DOHH2 (cell line): ENCODE measurements around the gene NEK10.

Source experiments
- H3F3A ChIP-seq: fragments of 200-600 bp; sonication (generic), shearing (Covaris generic); 2 replicates; pipeline ENCODE4 v1.6.0; 2016; ENCODE audit warnings: antibody characterized with exemption, mild to moderate bottlenecking; ENCODE audit not compliant: control insufficient read depth, insufficient read depth
- H3K27ac ChIP-seq: fragments of 200-600 bp; sonication (generic); 2 replicates; pipeline ENCODE4 v1.5.1; 2014; ENCODE audit warnings: low read depth, mild to moderate bottlenecking, low read length, moderate library complexity
- H3K27me3 ChIP-seq: fragments of 200-600 bp; sonication (generic); 2 replicates; pipeline ENCODE4 v1.6.1; 2014; ENCODE audit warnings: mild to moderate bottlenecking, low read length, mixed read lengths; ENCODE audit not compliant: control insufficient read depth
- H3K36me3 ChIP-seq: fragments of 200-600 bp; sonication (generic); 2 replicates; pipeline ENCODE4 v1.6.1; 2014; ENCODE audit warnings: mild to moderate bottlenecking, low read length, moderate library complexity, mixed read lengths; ENCODE audit not compliant: control insufficient read depth
- H3K4me1 ChIP-seq: fragments of 200-600 bp; sonication (generic); 2 replicates; pipeline ENCODE4 v1.6.1; 2014; ENCODE audit warnings: mild to moderate bottlenecking, low read length, mixed read lengths; ENCODE audit not compliant: control insufficient read depth
- H3K4me2 ChIP-seq: fragments of 200-600 bp; sonication (generic); 2 replicates; pipeline ENCODE4 v1.6.0; 2014; ENCODE audit warnings: mild to moderate bottlenecking, low read length, moderate library complexity
- H3K4me3 ChIP-seq: fragments of 200-600 bp; sonication (generic); 2 replicates; pipeline ENCODE4 v1.5.1; 2014; ENCODE audit warnings: mild to moderate bottlenecking, low read length, mixed read lengths
- H3K79me2 ChIP-seq: fragments of 200-600 bp; sonication (generic); 2 replicates; pipeline ENCODE4 v1.6.1; 2014; ENCODE audit warnings: mild to moderate bottlenecking, low read length, mixed read lengths; ENCODE audit not compliant: control insufficient read depth
- H3K9me2 ChIP-seq: fragments of 200-600 bp; sonication (generic); replicated peaks from 2 replicates; pipeline ENCODE4 v1.6.1; 2014; ENCODE audit warnings: mild to moderate bottlenecking, low read length, mixed read lengths; ENCODE audit not compliant: control insufficient read depth
- H3K9me3 ChIP-seq: fragments of 200-600 bp; sonication (generic); 2 replicates; pipeline ENCODE4 v1.6.1; 2014; ENCODE audit warnings: antibody characterized with exemption, low read length, mixed read lengths; ENCODE audit not compliant: control insufficient read depth, insufficient read depth
- H4K20me1 ChIP-seq: fragments of 200-600 bp; sonication (generic); 2 replicates; pipeline ENCODE4 v1.6.0; 2014; ENCODE audit warnings: low read depth, mild to moderate bottlenecking, antibody characterized with exemption, low read length, moderate library complexity; ENCODE audit not compliant: control insufficient read depth, insufficient read depth
- CTCF ChIP-seq: fragments of 200-600 bp; sonication (generic); IDR thresholded peaks from one replicate; pipeline ENCODE4 v1.5.1; 2014; ENCODE audit warnings: antibody characterized with exemption, mild to moderate bottlenecking, low read depth, low read length; ENCODE audit not compliant: poor library complexity, severe bottlenecking
- EZH2phosphoT487 ChIP-seq: fragments of 200-600 bp; sonication (generic); IDR thresholded peaks from 2 replicates; pipeline ENCODE4 v1.6.1; 2017; ENCODE audit warnings: borderline replicate concordance, mild to moderate bottlenecking, antibody characterized with exemption, low read length, moderate library complexity, mixed read lengths

The NEK10 gene

GRCh38 chr3:27201492-27201891 is 167.7 kb downstream of the NEK10 start:
- H3K4me3 ChIP-seq = no peak overlapping the region
- H3K9me3 ChIP-seq = no peaks in the 10 kb centered on the region
- H3K4me1 ChIP-seq = no peaks in the 10 kb centered on the region
- no peaks in the 10 kb centered on the region for H3K27me3 ChIP-seq
- H3K79me2 ChIP-seq = no peaks in the 10 kb centered on the region
- H3K36me3 ChIP-seq = no peaks in the 10 kb centered on the region
- no peaks in the 10 kb centered on the region for H3K9me2 ChIP-seq
- no peaks in the 10 kb centered on the region for H4K20me1 ChIP-seq
- H3K4me2 ChIP-seq = no peak overlapping the region
- H3K27ac ChIP-seq = no peak overlapping the region
- no peak for TF ChIP-seq EZH2phosphoT487
- no peak for TF ChIP-seq CTCF
- no peaks in the 10 kb centered on the region for H3F3A ChIP-seq

GRCh38 chr3:27200721-27201489 is 168.3 kb downstream of the NEK10 start:
- Histone ChIP-seq H3F3A (no peaks in the 10 kb centered on the region), H3K9me3 (no peaks in the 10 kb centered on the region), H3K79me2 (no peaks in the 10 kb centered on the region), H3K27ac (no peak overlapping the region), H3K4me3 (no peak overlapping the region), H4K20me1 (no peaks in the 10 kb centered on the region), H3K4me2 (no peak overlapping the region), H3K4me1 (no peaks in the 10 kb centered on the region), H3K27me3 (no peaks in the 10 kb centered on the region), H3K9me2 (no peaks in the 10 kb centered on the region), H3K36me3 (no peaks in the 10 kb centered on the region)
- no peak for TF ChIP-seq CTCF
- no peak for TF ChIP-seq EZH2phosphoT487

- H3K4me2 ChIP-seq = no peak overlapping the region
- no peak overlapping the region for H3K4me3 ChIP-seq
- no peak overlapping the region for H3K27ac ChIP-seq
- H3K36me3 ChIP-seq = no peaks in the 10 kb centered on the region
- H3K79me2 ChIP-seq = no peaks in the 10 kb centered on the region
- no peaks in the 10 kb centered on the region for H3K9me3 ChIP-seq
- H4K20me1 ChIP-seq = no peaks in the 10 kb centered on the region
- H3F3A ChIP-seq = no peaks in the 10 kb centered on the region
- no peaks in the 10 kb centered on the region for H3K27me3 ChIP-seq
- no peaks in the 10 kb centered on the region for H3K9me2 ChIP-seq
- no peaks in the 10 kb centered on the region for H3K4me1 ChIP-seq
- TF ChIP-seq EZH2phosphoT487 = no peak
- TF ChIP-seq CTCF = no peak
These were observed 174.2 kb downstream of the NEK10 start for GRCh38 chr3:27194861-27195483.
